Activated naive CD8-positive, alpha-beta T cell treated with anti-CD3 and anti-CD28 coated beads, Interleukin-2, amount 50 U/mL, for 16 hours (primary cell): Measurements from ENCODE around the gene DENND4B.

Experiments used
- DNase-seq: peaks from one replicate; pipeline ENCODE4 v3.0.0-alpha.2; 2020; ENCODE audit warnings: low read depth, low spot score

DENND4B gene

GRCh38 chr1:153945795-153946621 is 510 bp downstream of the DENND4B start:
- peak; percentile 14 for DNase-seq

- peak; percentile 34 for DNase-seq
Observed at GRCh38 chr1:153945131-153945794, 1.3 kb downstream of the DENND4B start.

- no peak for DNase-seq
Observed at GRCh38 chr1:153944827-153945117, 1.7 kb downstream of the DENND4B start.

- no peak for DNase-seq
Observed at GRCh38 chr1:153944005-153944826, 2.3 kb downstream of the DENND4B start.

GRCh38 chr1:153942766-153943549 is 3.6 kb downstream of the DENND4B start:
- DNase-seq: no peak

GRCh38 chr1:153941826-153942725 is 4.4 kb downstream of the DENND4B start:
- no peak for DNase-seq

- no peak for DNase-seq
Observed at GRCh38 chr1:153940756-153941155, 5.8 kb downstream of the DENND4B start.

- no peak for DNase-seq
Observed at GRCh38 chr1:153939476-153939875, 7.0 kb downstream of the DENND4B start.

GRCh38 chr1:153938996-153939395 is 7.5 kb downstream of the DENND4B start:
- DNase-seq: no peak

- DNase-seq: no peak
Observed at GRCh38 chr1:153937331-153937730, 9.2 kb downstream of the DENND4B start.

- DNase-seq: no peak
Observed at GRCh38 chr1:153936011-153936802, 10.3 kb downstream of the DENND4B start.

- DNase-seq: no peak
Observed at GRCh38 chr1:153934746-153935145, 11.8 kb downstream of the DENND4B start.

- DNase-seq: no peak
Observed at GRCh38 chr1:153933955-153934354, 12.6 kb downstream of the DENND4B start.

GRCh38 chr1:153933430-153933829 is 13.1 kb downstream of the DENND4B start:
- DNase-seq: no peak

- no peak for DNase-seq
Observed at GRCh38 chr1:153932156-153933131, 14.1 kb downstream of the DENND4B start.

GRCh38 chr1:153929981-153930948 is 16.3 kb downstream of the DENND4B start:
- DNase-seq: no peak

- DNase-seq: no peak
Observed at GRCh38 chr1:153929426-153929825, 17.1 kb downstream of the DENND4B start.
